Spinal cord (tissue), 10 donors: ENCODE data around the gene ZNF322. TPM values are rescaled to one million over a fixed set of nuclear protein-coding genes. Genes with fewer than 3 reads are reported as not detected.

Source experiments
- DNase-seq, 6 donors: peaks; one replicate each; pipeline versions ENCODE4 v3.0.0 to v3.0.0-alpha.2; 2013 to 2015; ENCODE audit warnings: low spot score in 6 of 6, low read depth in 4 of 6
- H3K27ac ChIP-seq: one replicate; pipeline ENCODE4 v1.5.1; 2013; ENCODE audit warnings: low read depth, low read length, control low read depth
- H3K27me3 ChIP-seq: one replicate; pipeline ENCODE4 v1.6.1; 2013; ENCODE audit warnings: low read length; ENCODE audit not compliant: control insufficient read depth, insufficient read depth
- H3K36me3 ChIP-seq: one replicate; pipeline ENCODE4 v1.6.1; 2013; ENCODE audit warnings: low read length; ENCODE audit not compliant: control insufficient read depth, insufficient read depth
- H3K4me1 ChIP-seq: one replicate; pipeline ENCODE4 v1.6.1; 2013; ENCODE audit warnings: low read length; ENCODE audit not compliant: control insufficient read depth, insufficient read depth
- H3K4me3 ChIP-seq: one replicate; pipeline ENCODE4 v1.5.1; 2013; ENCODE audit warnings: low read depth, low read length, control low read depth
- H3K9me3 ChIP-seq: one replicate; pipeline ENCODE4 v1.6.1; 2013; ENCODE audit warnings: low read length; ENCODE audit not compliant: control insufficient read depth, insufficient read depth
- WGBS: methylation state at CpG from one replicate; pipeline ENCODE4 v1.1.5; 2013; ENCODE audit warnings: missing lambda C conversion rate; ENCODE audit not compliant: insufficient coverage; 5-methylcytosine and 5-hydroxymethylcytosine counted together
- polyA plus RNA-seq, 2 donors: library from polyadenylated mRNA; unstranded; fragments of 120-200 nt; gene quantifications; one replicate each; pipeline ENCODE4 v1.2.1, GENCODE V29; 2013; ENCODE audit not compliant: insufficient read length in 2 of 2
- total RNA-seq, 2 donors: library from RNA; depleted of rRNA in 1 of 2; stranded (reverse); fragments of 120-200 nt in 1 of 2; fragments of >200 nt in 1 of 2; gene quantifications; one replicate each; pipeline versions ENCODE4 v1.2.3 to v1.2.4, GENCODE V29; 2013 to 2014
- donor health status: healthy.

The ZNF322 gene
- total and polyA plus RNA-seq, 4 donors, result 18.1 to 41.7 (median 29.4) TPM

DNA sequence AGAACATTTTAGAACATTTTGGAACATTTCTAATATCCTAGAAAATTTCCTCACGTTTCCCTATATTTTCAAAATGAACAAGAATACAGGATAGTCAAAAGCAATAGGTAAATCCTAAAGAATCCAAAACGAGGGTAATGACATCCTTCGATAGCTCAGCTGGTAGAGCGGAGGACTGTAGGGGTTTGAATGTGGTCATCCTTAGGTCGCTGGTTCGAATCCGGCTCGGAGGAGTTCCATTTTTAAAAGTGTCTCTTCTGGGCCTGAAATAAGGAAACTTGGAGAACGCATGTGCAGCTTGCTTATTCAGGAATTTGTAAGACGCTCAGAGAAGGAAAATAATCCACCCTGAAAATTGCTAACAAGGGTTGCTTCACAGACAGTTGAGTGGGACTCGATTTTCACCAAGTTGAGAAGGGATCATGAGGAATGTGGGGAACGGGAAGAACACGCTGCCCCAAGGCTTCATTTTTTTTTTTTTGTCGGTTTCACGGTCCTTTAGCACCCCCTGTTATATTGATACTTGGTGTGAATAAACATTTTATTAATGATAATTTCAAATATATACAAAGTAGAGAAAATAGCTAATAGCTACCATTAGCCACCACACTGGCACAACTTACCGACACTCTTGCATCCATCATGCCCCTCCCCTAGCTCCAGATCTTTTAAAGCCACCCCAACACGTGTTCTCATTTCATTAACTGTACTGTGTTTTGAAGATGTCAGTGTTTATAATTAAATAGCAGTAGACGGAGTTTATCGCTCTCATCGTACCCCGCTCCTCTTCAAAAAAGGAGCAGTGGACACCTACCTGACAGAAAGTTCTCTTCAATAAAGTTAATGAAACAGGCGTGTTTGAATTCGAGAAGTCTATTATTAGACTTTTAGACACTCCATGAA is 64.6 kb downstream of the ZNF322 start:
- DNase-seq, result peak in 2 of 6 donors; percentile 51 to 55
- 20% methylated on average over 9 of the region's 23 CpGs for WGBS

DNA sequence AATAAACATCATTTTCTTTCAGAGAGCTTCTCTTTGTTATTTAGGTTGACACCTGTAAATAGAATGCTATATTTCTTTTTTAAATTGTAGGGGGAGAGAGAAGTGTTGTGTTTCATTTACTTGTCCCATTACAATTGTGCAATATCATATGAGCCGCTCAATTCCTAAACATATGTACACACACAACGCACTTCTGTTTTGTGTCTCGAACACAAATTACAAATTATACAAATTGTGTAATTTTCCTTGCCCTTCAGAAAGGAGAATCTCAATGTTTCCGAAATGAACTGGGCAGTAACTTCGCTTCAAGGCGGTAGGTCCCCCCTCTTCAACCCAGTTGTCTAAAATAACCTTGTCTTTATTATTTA is 65.4 kb downstream of the ZNF322 start:
- DNase-seq, result no peak
- 43% methylated on average over 2 of the region's 6 CpGs for WGBS
- Histone ChIP-seq H3K9me3 (no peaks in the 10 kb centered on the region), H3K27me3 (peaks cover 33% of the 10 kb centered on the region), H3K27ac (no peak overlapping the region), H3K4me1 (peaks cover 18% of the 10 kb centered on the region), H3K36me3 (peaks cover 17% of the 10 kb centered on the region), H3K4me3 (no peak overlapping the region)

More for the DNA sequence above, 64.6 kb downstream of the ZNF322 start:
- Histone ChIP-seq H3K27me3 (peaks cover 33% of the 10 kb centered on the region), H3K27ac (no peak overlapping the region), H3K4me1 (peaks cover 18% of the 10 kb centered on the region), H3K4me3 (peak overlapping the region; percentile 99), H3K9me3 (no peaks in the 10 kb centered on the region), H3K36me3 (peaks cover 19% of the 10 kb centered on the region)

DNA sequence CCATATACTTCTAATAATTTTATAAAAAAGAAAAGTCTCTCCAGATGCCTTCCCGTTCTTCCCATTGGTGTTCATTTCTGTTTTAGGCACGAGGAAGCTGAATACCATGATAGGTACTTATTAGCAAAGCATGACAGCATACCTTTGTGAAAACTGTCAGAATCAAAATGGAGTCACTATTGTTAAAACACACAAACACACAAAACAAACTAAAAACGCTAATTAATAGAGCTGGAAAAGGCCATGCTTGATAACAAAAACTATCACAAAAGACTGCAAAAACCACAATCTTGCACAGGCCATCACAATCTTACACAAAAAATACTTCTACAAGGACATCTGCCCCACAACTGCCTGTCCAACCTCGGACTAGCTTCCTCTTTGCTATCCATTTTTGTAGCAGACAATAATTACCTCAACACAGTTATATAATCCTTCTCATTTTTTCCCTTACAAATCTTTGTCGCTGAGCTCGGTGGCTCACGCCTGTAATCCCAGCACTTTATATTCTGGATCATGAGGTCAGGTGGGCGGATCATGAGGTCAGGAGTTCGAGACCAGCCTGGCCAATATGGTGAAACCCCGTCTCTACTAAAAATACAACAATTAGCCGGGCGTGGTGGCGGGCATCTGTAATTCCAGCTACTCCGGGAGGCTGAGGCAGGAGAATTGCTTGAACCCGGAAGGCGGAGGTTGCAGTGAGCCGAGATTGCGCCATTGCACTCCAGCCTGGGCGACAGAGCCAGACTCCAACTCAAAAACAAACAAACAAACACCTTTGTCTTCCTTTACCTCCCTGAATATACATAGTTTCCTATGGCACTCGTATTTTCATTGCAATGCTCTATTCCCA is 66.0 kb downstream of the ZNF322 start:
- H3K9me3 ChIP-seq, result no peaks in the 10 kb centered on the region
- peaks cover 17% of the 10 kb centered on the region for H3K4me1 ChIP-seq
- no peak overlapping the region for H3K27ac ChIP-seq
- no peak for DNase-seq
- 31% methylated on average over 17 of the region's 20 CpGs for WGBS
- peaks cover 12% of the 10 kb centered on the region for H3K36me3 ChIP-seq
- no peak overlapping the region for H3K4me3 ChIP-seq
- peaks cover 33% of the 10 kb centered on the region for H3K27me3 ChIP-seq

DNA sequence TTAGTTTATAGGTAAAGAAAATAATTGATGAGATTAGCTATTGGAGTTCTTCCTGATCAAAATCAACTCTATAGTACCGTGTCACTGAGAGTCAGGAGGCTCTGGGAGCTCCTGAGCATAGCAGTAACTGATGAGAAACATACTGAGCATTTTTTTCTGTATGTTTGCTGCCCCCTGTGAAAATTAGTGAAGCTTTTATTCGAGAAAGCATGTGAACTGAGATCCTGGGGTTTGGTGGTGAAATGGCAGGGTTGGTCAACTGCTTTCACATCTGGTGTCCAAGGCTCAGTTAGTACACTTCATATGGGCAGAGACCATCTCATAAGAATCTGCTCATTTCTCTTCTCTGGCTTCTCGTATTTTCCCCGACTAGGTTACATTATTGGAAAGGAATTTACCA is 66.9 kb downstream of the ZNF322 start:
- peaks cover 33% of the 10 kb centered on the region for H3K27me3 ChIP-seq
- peaks cover 8% of the 10 kb centered on the region for H3K4me1 ChIP-seq
- DNase-seq, result no peak
- WGBS, result no CpG with 5 or more reads among the region's 4 CpGs
- no peaks in the 10 kb centered on the region for H3K9me3 ChIP-seq
- H3K36me3 ChIP-seq, result peaks cover 4% of the 10 kb centered on the region
- H3K27ac ChIP-seq, result no peak overlapping the region
- no peak overlapping the region for H3K4me3 ChIP-seq

DNA sequence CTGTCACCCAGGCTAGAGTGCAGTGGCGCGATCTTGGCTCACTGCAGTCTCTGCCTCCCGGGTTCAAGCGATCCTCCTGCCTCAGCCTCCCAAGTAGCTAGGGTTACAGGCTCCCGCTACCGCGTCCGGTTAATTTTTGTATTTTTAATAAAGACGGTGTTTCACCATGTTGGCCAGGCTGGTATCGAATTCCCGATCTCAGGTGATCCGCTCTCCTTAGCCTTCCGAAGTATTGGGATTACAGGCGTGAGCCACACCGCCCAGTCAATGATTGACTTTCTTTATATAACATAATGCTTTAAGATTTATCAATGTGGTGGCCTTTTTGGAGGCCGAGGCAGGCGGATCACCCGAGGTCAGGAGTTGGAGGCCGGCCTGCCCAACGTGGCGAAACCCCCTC is 70.6 kb downstream of the ZNF322 start:
- 100% methylated on average over 8 of the region's 21 CpGs for whole genome bisulfite sequencing
- no peaks in the 10 kb centered on the region for H3K36me3 ChIP-seq
- H3K9me3 ChIP-seq, result no peaks in the 10 kb centered on the region
- no peaks in the 10 kb centered on the region for H3K4me1 ChIP-seq
- no peak overlapping the region for H3K4me3 ChIP-seq
- H3K27ac ChIP-seq, result no peak overlapping the region
- H3K27me3 ChIP-seq, result peaks cover 37% of the 10 kb centered on the region
- DNase-seq, result no peak

Other genes with a start within 250 kb of the ZNF322 start
- 10 to 100 TPM; 17.1 to 19.2 TPM for gene BTN3A3, start 219.2 kb downstream of the ZNF322 start, total RNA-seq
- 10 to 100 TPM in 1 of 2 donors, 1 to 10 TPM in 1; 7.2 to 10.4 TPM for gene BTN3A3, start 219.2 kb downstream of the ZNF322 start, polyA plus RNA-seq
- 10 to 100 TPM; 12.3 to 15.5 TPM for gene BTN2A1, start 201.8 kb downstream of the ZNF322 start, total RNA-seq
- 10 to 100 TPM; 28.3 to 31.4 TPM for gene BTN2A1, start 201.8 kb downstream of the ZNF322 start, polyA plus RNA-seq
- gene BTN1A1, start 159.4 kb downstream of the ZNF322 start, total RNA-seq, result under 1 TPM in 1 of 2 donors, not detected in 1; 0.11 TPM
- gene BTN1A1, start 159.4 kb downstream of the ZNF322 start, polyA plus RNA-seq, result under 1 TPM; 0.08 to 0.11 TPM
- 10 to 100 TPM; 56.7 to 81.1 TPM for gene HMGN4, start 121.4 kb downstream of the ZNF322 start, total RNA-seq
- 10 to 100 TPM; 46.5 to 60.5 TPM for gene HMGN4, start 121.4 kb downstream of the ZNF322 start, polyA plus RNA-seq
- gene ABT1, start 62.8 kb downstream of the ZNF322 start, total RNA-seq, result 10 to 100 TPM in 1 of 2 donors, 1 to 10 TPM in 1; 8.7 to 11.0 TPM
- 10 to 100 TPM; 10.6 to 11.2 TPM for gene ABT1, start 62.8 kb downstream of the ZNF322 start, polyA plus RNA-seq